ENCODE results near the gene SIGLEC12.
"Not testable (repeated sequence)": the region's sequence is repeated elsewhere in the genome, so short reads cannot be mapped to it uniquely, and the experiment has no call there.

The SIGLEC12 gene

GRCh38 chr19:51521781-51522180 is 20.2 kb upstream of the SIGLEC12 start:
- DNase-seq, result no peak

GRCh38 chr19:51521357-51521756 is 19.8 kb upstream of the SIGLEC12 start:
- no peak for DNase-seq

- no peak for DNase-seq
Observed at GRCh38 chr19:51520728-51521127, 19.1 kb upstream of the SIGLEC12 start.

GRCh38 chr19:51514866-51515481 is 13.4 kb upstream of the SIGLEC12 start:
- no peak for DNase-seq

- no peak for DNase-seq
Observed at GRCh38 chr19:51513968-51514367, 12.4 kb upstream of the SIGLEC12 start.

- DNase-seq, result no peak
Observed at GRCh38 chr19:51511353-51511752, 9.8 kb upstream of the SIGLEC12 start.

GRCh38 chr19:51509823-51510660 is 8.4 kb upstream of the SIGLEC12 start:
- DNase-seq, result no peak

GRCh38 chr19:51508059-51508733 is 6.6 kb upstream of the SIGLEC12 start:
- no peak for DNase-seq

GRCh38 chr19:51507640-51508058 is 6.0 kb upstream of the SIGLEC12 start:
- no peak for DNase-seq

- no peak for DNase-seq
Observed at GRCh38 chr19:51507192-51507591, 5.6 kb upstream of the SIGLEC12 start.

GRCh38 chr19:51505904-51506303 is 4.3 kb upstream of the SIGLEC12 start:
- DNase-seq, result no peak

- no peak for DNase-seq
Observed at GRCh38 chr19:51503896-51504295, 2.3 kb upstream of the SIGLEC12 start.

GRCh38 chr19:51503286-51503817 is 1.8 kb upstream of the SIGLEC12 start:
- no peak for DNase-seq

GRCh38 chr19:51500931-51501330 is 669 bp downstream of the SIGLEC12 start:
- not testable (repeated sequence) for DNase-seq

- DNase-seq, result no peak
Observed at GRCh38 chr19:51497666-51498065, 3.9 kb downstream of the SIGLEC12 start.

GRCh38 chr19:51493776-51494175 is 7.8 kb downstream of the SIGLEC12 start:
- DNase-seq, result no peak

- DNase-seq, result no peak
Observed at GRCh38 chr19:51491586-51491985, 10.0 kb downstream of the SIGLEC12 start.

- DNase-seq, result no peak
Observed at GRCh38 chr19:51490676-51491075, 10.9 kb downstream of the SIGLEC12 start.

- DNase-seq, result no peak
Observed at GRCh38 chr19:51489113-51489512, 12.5 kb downstream of the SIGLEC12 start.

GRCh38 chr19:51488491-51488890 is 13.1 kb downstream of the SIGLEC12 start:
- no peak for DNase-seq

GRCh38 chr19:51485960-51486660 is 15.5 kb downstream of the SIGLEC12 start:
- DNase-seq, result no peak

GRCh38 chr19:51480590-51480989 is 21.0 kb downstream of the SIGLEC12 start:
- no peak for DNase-seq

Measured in right hindlimb (tissue), 1 donor.